Measurements from ENCODE around the gene PKNOX2.

GRCh38 chr11:125312812-125313211 lies 148.3 kb downstream of the PKNOX2 start:
- TF ChIP-seq POLR2AphosphoS5 (IDR thresholded peaks at IDR 0.05; ENCODE audit: low read depth, low read length), result no peak
- TF ChIP-seq POLR2A (IDR thresholded peaks at IDR 0.05; ENCODE audit: low read depth, low read length), result no peak
- no peak for TF ChIP-seq TAF1 (IDR thresholded peaks at IDR 0.05; ENCODE audit: borderline replicate concordance, low read depth, low read length)

Measured in GM12892 (cell line).